GM18498 (cell line): Measurements from ENCODE around the gene ADSS1.
"Not testable (repeated sequence)": the region's sequence is repeated elsewhere in the genome, so short reads cannot be mapped to it uniquely, and the experiment has no call there.

Source experiments
- ATAC-seq: cut with Tn5 transposase; IDR thresholded peaks from one replicate; pipeline ENCODE4 v1.9.1; 2021; ENCODE audit warnings: mild to moderate bottlenecking, moderate library complexity; ENCODE audit not compliant: unreplicated experiment

The ADSS1 gene

DNA sequence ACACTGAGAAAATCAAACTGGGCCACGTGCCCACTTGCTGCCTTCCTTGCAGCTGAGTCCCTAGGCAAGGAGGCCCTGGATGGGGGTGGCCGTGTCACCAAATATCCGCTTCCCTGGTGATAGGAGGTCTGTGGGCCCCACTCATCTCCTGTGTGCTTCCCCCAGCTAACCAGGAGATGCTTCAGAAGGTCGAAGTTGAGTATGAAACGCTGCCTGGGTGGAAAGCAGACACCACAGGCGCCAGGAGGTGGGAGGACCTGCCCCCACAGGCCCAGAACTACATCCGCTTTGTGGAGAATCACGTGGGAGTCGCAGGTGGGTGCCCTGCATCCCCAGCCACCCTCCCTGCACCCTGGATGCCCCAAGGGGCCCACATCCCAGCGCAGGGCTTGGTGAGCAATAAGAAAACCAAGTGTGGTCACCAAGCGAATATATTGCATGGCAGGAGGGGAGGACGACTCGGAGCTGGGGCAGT lies 22.1 kb downstream of the ADSS1 start:
- no peak for ATAC-seq

GRCh38 chr14:104746934-104747481 lies 23.0 kb downstream of the ADSS1 start:
- no peak for ATAC-seq

GRCh38 chr14:104747876-104748275 lies 23.8 kb downstream of the ADSS1 start:
- ATAC-seq = no peak

DNA sequence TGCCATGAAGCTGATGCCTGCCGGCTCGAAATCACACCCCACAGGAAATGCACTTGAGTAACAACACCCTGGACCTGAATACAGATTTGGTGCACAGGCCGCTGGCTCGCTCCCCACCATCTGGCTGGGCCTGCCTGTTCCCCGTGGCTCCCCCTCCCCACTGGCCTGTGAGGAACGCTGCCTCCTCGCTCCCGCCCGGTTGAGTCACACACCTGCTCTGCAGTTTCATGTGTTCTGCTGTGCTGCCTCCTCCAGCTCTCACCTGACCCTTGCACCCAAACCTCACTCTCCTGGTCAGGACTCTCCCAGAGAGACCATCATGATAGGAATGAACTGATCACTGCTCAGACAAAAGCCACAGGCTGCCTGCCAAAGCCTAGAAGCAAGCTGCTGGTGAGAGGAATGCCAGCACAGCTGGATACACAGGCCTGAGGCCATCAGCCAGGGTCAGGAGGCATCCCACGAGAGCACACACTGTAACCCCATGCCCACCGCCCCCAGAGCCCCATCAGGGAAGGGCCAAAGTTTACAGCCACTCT lies 25.2 kb downstream of the ADSS1 start:
- no peak for ATAC-seq

DNA sequence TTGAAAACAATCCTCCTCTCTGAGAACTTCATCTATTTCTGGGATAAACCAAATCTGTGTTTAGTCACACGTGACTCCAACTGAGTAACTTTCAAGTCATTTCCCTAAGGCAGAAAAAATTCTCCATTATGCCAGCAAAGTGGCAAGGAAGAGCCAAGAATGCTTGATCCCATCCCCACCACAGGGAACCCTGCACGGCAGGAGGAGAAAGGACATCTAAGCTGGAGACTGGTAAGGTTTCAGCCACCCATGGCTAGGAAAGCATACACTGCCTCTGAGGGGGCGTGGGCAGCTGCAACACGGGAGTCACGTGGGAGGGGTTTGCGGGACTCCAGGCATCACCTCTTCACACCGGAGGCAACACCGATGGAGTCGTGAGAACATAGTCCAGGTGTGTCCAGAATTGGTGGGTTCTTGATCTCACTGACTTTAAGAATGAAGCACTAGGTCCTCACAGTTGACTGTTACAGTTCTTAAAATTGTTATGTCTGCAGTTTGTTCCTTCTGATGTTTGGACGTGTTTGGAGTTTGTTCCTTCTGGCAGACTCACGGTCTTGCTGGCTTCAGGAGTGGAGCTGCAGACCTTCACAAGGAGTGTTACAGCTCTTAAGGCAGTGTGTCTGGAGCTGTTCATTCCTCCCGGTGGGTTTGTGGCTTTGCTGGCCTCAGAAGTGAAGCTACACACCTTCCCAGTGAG lies 26.2 kb downstream of the ADSS1 start:
- no peak for ATAC-seq

GRCh38 chr14:104750753-104751057 lies 26.7 kb downstream of the ADSS1 start:
- not testable (repeated sequence) for ATAC-seq

GRCh38 chr14:104751539-104752422 lies 27.8 kb downstream of the ADSS1 start:
- no peak for ATAC-seq

DNA sequence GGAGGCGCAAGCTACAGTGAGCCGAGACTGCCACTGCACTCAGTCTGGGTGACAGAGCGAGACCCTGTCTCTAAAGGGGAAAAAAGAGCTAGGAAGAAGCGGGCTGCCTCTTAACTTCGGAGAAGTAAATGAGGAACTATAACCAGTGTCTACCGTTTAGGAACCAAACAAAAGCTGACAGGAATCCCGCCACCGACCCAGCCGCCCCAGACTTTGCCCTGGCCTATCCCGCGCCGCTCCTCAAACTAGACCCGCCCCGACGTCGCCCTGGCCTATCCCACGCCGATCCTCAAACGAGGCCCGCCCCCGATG lies 28.4 kb downstream of the ADSS1 start:
- ATAC-seq = peak; percentile 1

DNA sequence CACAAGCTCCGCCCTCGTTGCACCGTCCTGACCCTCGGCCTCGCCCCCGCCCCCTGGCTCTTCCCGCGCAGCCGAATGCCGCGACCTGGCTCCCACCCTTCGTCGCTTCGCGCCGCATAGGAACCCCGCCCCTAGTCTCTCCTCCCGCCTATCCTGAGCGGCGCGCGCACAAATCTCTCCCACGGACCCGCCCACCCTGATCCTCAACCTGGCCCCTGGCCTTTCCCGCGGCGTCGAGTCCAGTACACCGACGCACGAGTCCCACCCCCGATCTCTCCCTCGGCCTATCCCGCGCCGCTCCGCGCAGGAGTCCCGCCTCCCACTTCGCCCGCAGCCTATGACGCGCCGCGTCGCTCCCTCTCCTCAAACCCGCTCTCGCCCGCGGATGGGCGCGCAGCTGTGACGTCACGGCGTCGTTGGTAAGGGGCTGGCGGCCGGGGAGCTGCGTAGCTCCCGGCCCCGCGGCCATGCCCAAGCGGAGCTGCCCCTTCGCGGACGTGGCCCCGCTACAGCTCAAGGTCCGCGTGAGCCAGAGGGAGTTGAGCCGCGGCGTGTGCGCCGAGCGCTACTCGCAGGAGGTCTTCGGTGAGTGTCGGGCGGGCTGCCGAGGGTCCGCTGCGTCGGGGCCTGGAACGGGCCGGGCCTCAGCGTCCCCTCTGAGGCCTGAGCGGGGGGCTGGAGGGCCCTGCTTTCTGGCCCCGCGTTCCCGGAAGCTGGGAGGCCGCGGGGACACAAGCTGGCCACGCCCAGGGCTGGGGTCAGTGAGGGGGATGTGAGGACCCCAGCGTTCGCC lies 28.9 kb downstream of the ADSS1 start, which contains the start of gene SIVA1:
SIVA1 (plus strand) TSS at position 413 of the 793 bp plus-strand sequence; CDS start at position 468, 55 bp downstream.
- peak; percentile 87 for ATAC-seq

GRCh38 chr14:104753528-104754212 lies 29.6 kb downstream of the ADSS1 start:
- no peak for ATAC-seq

DNA sequence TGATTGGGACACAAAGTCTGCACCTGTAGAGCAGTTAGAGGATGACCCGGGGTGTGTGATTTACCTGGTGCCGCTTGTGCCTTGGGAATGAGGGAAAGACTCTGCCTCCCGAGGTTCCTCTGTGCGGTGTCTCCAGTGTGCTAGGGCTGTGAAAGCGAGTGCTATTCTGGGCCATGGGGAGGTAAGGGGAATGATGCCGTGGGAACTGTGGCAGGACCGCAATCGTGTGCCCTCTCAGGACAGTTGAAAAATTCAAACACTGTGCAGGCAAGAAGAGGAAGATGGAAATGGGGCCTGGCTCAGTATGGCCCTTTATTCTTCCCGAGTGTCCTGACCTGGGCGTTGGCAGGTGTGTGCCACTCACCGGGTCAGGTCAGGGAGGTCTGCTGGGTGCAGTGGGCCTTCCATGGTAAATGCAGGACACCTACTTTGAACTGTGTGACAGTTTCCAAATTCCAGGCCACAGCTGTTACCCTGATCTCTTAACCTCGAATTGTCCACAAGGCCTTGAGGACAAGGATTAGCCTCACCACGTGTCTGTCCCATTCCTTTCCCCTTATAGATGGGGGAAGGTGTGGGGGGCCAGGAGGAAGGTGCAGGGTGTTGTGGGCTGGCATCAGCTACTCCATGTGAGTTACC lies 30.3 kb downstream of the ADSS1 start:
- no peak for ATAC-seq

- ATAC-seq = no peak
Observed at GRCh38 chr14:104755621-104756020, 31.6 kb downstream of the ADSS1 start.

- no peak for ATAC-seq
Observed at GRCh38 chr14:104756477-104757237, 32.6 kb downstream of the ADSS1 start.

- no peak for ATAC-seq
Observed at GRCh38 chr14:104757238-104757585, 33.2 kb downstream of the ADSS1 start.

- ATAC-seq = no peak
Observed at GRCh38 chr14:104757681-104758392, 33.8 kb downstream of the ADSS1 start.

- ATAC-seq = no peak
Observed at GRCh38 chr14:104758981-104759969, 35.2 kb downstream of the ADSS1 start.

GRCh38 chr14:104765517-104765916 lies 41.5 kb downstream of the ADSS1 start:
- ATAC-seq = no peak
